SK-N-SH (cell line): Measurements from ENCODE around the gene MRPS5.

Source experiments
- GABPA ChIP-seq: IDR thresholded peaks from 2 replicates; pipeline ENCODE4 v1.4.0; 2012; ENCODE audit warnings: low read depth, mild to moderate bottlenecking
- POLR2AphosphoS5 ChIP-seq: IDR thresholded peaks from 2 replicates; pipeline ENCODE4 v1.6.1; 2012; ENCODE audit warnings: low read depth, low read length
- TAF1 ChIP-seq: IDR thresholded peaks from 2 replicates; pipeline ENCODE4 v1.6.1; 2012; ENCODE audit warnings: low read depth, mild to moderate bottlenecking, low read length, moderate library complexity, borderline replicate concordance
- TF ChIP-seq, protein P1 (sequence below): fragments of 200-600 bp; sonication (generic); IDR thresholded peaks from 2 replicates; pipeline ENCODE4 v1.6.1; 2017; ENCODE audit warnings: antibody characterized with exemption, mild to moderate bottlenecking, moderate library complexity

- TF ChIP-seq, protein P1, sequence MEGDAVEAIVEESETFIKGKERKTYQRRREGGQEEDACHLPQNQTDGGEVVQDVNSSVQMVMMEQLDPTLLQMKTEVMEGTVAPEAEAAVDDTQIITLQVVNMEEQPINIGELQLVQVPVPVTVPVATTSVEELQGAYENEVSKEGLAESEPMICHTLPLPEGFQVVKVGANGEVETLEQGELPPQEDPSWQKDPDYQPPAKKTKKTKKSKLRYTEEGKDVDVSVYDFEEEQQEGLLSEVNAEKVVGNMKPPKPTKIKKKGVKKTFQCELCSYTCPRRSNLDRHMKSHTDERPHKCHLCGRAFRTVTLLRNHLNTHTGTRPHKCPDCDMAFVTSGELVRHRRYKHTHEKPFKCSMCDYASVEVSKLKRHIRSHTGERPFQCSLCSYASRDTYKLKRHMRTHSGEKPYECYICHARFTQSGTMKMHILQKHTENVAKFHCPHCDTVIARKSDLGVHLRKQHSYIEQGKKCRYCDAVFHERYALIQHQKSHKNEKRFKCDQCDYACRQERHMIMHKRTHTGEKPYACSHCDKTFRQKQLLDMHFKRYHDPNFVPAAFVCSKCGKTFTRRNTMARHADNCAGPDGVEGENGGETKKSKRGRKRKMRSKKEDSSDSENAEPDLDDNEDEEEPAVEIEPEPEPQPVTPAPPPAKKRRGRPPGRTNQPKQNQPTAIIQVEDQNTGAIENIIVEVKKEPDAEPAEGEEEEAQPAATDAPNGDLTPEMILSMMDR: no peak
- TF ChIP-seq TAF1 (no peak), GABPA (no peak), POLR2AphosphoS5 (no peak)
These were observed 59.1 kb downstream of the MRPS5 start for GRCh38 chr2:95062242-95063085.
